CD4-positive, alpha-beta T cell treated with Interleukin-4 for 1 hour (primary cell): Measurements from ENCODE around the gene PLAC9.
A peak's percentile ranks its signal among the peaks of the same experiment; 100 is the strongest.

Experiments used
- DNase-seq, 2 donors: peaks; one replicate each; pipeline ENCODE4 v3.0.0-alpha.2; 2020 to 2022

Gene PLAC9

DNA sequence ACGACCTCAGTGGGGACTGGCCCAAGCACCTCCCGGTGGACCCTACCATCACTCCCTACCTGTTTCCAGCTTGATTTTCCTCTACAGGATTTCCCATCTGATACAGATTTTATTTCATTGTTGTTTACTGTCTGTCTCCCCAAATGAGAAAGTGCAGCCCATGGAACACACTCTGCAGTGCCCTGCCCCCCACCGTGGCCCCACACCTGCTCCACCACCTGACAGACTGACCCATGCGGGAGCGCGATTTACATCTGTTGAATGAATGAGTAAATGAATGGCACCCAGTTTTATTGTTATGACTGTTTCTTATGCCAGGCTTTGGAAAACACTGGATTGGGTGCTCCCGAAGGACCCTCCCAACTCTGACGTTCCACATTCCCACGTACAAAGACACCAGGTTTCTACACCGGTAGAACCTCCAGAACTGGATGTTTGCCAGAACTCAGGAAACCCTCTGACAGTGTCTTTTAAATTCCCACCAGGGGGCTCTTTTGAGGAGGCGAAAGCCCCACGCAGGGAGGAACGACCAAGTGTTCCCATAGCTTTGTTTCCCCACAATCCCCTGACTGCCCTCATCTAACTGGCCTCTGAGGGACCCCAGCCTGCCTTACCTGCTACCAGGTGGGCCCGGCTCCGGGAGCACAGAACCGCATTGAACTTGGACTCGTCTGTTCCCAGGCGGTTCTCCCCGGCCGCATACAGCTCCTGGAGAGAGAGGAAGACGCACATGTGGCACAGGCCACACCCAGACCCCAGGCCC lies 29.0 kb downstream of the PLAC9 start:
- DNase-seq = no peak

- DNase-seq = no peak
These were observed 31.3 kb downstream of the PLAC9 start for GRCh38 chr10:80163741-80164341.

GRCh38 chr10:80164596-80164995 lies 32.1 kb downstream of the PLAC9 start:
- DNase-seq = no peak

DNA sequence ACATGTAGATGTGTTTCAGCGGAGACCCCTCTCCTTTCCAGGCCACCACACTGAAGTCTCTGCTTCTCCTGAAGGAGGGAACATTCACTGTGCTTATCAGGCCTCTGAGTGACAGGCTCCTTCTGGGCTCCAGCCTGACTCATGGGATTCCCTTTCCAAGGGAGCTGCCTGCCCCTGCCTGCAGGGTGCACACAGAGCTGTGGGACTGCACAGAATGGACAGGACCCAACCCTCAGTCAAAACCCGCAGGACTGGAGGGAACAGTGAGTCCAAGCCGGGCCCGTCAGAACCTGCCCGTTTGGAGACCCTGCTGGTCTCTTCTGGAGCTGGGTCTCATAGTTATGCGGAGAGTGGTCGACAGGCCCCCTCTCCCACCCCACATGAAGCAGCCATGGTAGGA lies 32.6 kb downstream of the PLAC9 start:
- DNase-seq = no peak

DNA sequence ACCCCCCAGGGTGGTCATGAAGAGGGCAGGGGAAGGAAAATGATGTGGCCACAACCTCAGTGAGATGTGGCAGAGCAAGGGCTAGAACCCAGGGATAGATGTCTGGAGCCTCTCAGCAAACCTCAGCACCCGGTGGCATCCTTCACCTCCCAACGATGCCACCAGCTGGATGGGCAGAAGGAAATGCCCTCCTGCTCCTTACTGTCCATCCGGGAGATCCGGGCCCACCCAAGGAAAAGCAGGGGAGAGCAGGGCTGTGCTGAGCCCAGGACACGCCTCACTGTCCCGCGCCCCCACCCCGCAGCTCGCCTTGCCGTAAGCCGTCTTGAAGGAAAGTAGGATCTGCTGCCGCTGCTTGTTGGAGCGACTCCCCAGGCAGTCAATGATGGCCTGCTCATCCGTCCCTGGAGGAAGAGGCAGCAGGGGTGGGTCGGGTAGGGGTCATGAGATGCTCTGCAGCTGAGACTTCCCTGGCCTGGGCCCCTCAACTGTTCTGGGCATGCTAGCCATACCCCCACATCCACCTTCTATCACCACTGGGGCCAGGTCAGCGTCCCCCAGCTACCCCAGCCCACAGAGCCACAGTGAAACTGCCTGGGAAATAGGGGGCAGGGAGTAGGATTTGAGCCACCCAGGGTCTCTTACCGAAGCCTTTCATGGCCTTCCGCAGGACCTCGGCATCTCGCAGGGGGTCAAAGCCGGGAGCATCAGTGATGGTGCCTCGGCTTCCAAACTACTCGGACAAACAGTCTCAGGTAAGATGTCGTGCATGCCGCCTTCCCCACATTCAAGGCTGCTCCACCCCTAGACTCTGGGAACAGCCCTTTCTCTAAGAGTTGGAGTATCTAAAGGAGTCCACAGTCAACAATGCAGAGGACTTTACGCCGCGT lies 34.3 kb downstream of the PLAC9 start:
- DNase-seq = no peak

DNA sequence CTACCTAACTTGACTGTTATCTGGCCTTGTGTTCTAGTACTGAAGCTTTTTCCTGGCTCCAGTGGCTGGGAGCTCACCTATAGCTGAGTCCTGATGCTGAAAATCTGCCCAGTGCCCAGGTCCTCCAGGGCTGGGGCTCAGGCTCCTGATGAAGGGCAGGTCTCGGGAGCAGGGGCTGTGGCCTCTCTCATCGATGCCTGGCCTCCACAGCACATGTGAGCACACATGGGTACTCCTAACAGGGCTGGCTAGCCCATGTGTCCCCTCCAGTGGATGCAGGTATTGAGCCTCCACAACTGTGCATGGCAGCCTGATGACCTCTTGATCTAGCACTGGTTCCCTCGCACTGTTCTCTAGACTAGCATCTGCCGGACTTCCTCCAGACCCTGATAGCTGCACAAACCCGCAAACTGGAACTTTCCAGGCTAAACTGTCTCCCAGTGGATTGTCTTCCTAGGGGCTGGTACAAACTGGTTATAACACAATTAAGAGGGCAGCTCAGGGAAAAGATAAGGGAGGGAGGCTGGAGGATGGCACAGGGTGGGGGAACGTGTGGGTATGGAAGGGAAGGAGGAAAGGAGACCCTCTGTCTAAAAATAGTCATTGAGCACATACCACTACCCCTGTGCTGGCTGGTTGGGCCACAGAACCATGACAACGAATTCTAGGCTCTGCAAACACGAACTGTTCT lies 35.1 kb downstream of the PLAC9 start:
- no peak for DNase-seq

- no peak for DNase-seq
These were observed 35.6 kb downstream of the PLAC9 start for GRCh38 chr10:80168162-80168511.

GRCh38 chr10:80168679-80169380 lies 36.3 kb downstream of the PLAC9 start:
- peak in 1 of 2 donors; percentile 29 for DNase-seq

DNA sequence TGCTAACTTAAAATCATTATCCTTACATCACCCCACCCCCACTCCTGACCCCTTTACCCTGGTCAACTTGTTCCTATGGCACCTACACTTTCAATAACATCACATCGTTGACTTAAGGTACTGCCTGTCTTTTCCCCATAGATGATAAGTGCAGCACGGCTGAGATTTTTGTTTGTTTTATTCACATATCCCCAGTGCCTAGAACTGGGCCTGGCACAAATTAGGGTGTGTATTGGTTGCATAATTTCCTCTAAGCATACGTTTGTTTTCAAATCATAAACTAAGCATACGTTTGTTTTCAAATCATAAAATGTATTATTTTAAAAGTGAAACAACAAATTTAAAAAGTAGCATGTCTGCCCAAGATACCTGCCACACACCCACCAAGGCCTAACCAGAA lies 37.5 kb downstream of the PLAC9 start:
- DNase-seq = no peak

- DNase-seq = no peak
These were observed 38.1 kb downstream of the PLAC9 start for GRCh38 chr10:80170641-80171040.

- DNase-seq = no peak
These were observed 38.7 kb downstream of the PLAC9 start for GRCh38 chr10:80171248-80171660.

DNA sequence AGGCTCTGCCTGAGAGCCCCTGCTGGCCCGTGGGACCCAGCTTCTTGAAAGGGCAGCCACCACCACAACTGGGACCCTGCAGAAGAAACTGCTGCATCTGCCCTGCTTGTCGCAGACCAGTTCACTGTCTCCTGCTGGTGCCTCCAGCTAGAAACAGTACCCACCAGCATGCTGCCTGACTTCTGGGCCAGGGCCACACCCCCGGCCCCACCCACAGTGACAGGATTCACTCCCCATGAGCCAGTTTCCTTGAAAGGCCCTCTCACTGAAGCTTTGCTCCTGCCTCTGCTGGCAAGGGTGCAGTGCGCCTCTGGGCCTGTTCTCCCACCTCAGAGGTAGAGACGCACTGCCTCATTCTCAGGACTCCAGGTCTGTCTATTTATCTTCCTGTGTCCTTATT lies 40.4 kb downstream of the PLAC9 start:
- no peak for DNase-seq

GRCh38 chr10:80173466-80173865 lies 40.9 kb downstream of the PLAC9 start:
- DNase-seq = no peak

DNA sequence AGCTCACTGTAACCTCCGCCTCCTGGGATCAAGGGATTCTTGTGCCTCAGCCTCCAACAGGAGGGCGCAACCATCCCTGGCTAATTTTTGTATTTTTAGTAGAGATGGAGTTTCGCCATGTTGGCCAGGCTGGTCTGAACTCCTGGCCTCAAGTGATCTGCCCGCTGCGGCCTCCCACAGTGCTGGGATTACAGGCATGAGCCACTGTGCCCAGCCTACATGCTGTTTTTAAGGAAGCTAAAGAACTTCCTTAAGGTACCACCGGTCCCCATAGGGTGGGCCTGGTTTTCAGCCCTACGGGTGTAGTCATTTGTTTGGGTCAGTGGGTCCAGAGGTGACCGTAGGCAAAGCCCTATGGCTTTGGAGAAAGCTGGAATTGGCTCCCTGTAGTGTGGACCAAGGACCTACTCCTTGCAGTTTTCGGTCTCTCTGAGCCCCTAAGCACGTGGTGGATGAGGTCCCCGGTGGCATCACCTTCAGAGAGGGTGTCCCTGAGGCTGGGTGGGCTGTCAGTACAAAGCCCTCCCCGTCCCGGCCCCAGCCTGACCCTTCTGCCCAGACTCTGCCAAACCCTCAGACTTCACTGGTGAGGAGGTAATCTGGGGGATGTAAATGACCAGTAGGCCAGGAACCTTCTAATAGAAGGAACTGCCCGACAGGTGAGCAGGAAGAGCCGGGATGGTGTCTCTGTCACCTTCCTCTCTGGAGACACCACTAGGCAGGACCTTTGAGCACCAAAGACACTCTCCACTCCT lies 42.3 kb downstream of the PLAC9 start:
- no peak for DNase-seq

GRCh38 chr10:80176526-80176925 lies 44.0 kb downstream of the PLAC9 start:
- DNase-seq = no peak

DNA sequence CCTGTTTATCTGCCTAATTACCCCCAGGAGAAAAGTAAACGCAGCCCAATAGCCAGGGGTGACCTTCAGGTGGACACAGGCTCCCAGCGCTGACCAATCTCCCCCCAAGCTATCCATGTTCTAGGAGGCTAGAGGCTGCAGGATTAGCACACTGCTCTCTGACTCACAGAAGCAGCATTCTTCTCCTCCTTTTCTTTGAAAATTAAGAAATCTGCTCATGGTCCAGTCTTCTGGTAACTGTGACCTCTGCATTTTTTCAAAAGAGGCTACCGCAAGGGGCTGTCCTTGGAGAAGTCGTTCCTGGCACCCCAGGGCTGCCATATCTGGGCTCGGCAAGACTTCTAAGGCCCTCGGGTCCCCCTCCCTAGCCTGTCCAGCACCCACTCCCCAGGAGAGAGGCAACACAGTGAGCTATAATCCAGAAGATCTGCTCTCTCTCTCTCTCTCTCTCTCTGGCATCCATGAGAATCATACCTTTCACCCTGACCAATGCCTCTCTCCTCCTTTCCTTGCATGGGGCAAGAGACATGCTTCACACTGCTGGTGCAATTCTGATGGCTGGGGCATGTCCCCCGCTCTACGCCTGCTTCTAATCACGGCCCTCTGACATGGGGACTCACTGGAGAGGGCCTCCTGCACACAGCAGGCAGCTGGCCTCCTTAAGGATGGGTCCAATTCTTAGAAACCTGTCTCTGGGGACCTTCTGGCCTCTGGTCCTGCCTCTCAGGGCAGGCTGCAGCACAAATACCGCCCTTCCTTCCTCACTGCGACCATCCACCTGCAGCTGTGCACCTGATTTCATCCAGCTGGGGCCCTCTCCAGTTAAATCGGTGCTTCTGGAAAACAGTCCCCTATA lies 45.5 kb downstream of the PLAC9 start:
- no peak for DNase-seq

GRCh38 chr10:80182986-80183385 lies 50.5 kb downstream of the PLAC9 start:
- no peak for DNase-seq

DNA sequence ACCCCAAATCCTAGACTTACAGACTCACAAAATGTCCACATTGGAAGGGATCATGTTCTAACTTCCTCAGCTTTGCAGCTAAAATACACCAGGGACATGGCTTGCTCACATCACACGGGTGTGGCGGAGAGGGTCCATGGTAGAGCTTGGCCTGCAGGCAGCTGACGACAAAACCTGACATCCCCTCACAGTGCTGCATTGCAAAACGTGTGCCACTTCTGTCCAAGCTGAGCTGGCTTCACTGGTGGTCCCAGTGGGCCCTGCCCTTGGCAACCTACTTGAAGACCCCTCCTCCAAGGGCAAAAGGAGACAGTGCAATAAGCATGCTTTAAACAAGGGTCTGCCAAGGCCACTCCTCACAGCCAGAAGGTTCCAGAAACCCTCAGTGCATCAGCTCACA lies 50.9 kb downstream of the PLAC9 start:
- no peak for DNase-seq

GRCh38 chr10:80184291-80184690 lies 51.8 kb downstream of the PLAC9 start:
- DNase-seq = no peak

DNA sequence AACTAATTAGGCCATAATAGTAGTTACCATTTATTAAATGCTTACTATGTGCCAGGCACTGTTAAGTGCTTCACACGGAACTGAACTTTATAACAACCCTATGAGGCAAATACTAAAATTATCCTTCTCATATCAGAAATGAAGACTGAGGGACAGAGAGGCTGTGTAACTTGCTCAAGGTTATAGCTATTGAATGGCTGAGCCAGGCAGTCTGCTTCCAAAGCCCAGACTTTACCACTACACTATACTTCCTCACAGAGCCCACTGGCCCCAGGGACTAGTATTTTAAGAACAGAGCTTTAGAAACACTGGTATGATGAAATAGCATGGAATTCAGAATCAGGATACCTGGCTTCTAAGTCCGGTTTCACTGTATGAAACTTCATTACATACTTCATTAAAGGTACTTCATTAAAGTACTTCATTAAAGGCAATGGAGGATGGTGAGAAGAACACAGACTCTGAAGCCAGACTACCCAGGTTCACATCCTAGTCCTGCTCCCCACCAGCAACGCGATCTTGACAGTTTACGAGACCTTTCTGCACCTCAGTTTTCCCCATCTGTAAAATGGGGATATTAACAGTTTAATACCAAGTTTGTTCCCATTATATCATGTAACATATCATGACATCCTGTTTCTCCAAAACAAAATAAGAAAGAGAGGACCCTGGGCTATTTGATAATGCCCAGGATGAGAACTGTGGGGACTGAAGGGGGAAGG lies 53.2 kb downstream of the PLAC9 start:
- no peak for DNase-seq
